Testis (tissue), 2 donors: ENCODE results near the gene UPP1.

Experiments used
- POLR2A ChIP-seq: fragments of 450-650 bp; IDR thresholded peaks from one replicate; pipeline ENCODE4 v1.6.1; 2017; ENCODE audit warnings: antibody characterized with exemption, mild to moderate bottlenecking, moderate library complexity
- TF ChIP-seq, protein P1 (sequence below), 3 experiments: fragments of 450-650 bp in 2 of 3; fragments of 200-600 bp in 1 of 3; sonication (generic) in 1 of 3; IDR thresholded peaks; one replicate each; pipeline ENCODE4 v1.5.1; 2016 to 2019; ENCODE audit warnings: antibody characterized with exemption in 3 of 3, mild to moderate bottlenecking in 2 of 3, moderate library complexity in 1 of 3

GRCh38 chr7:48098846-48099245, 9.8 kb downstream of the UPP1 start:
- TF ChIP-seq, protein P1, sequence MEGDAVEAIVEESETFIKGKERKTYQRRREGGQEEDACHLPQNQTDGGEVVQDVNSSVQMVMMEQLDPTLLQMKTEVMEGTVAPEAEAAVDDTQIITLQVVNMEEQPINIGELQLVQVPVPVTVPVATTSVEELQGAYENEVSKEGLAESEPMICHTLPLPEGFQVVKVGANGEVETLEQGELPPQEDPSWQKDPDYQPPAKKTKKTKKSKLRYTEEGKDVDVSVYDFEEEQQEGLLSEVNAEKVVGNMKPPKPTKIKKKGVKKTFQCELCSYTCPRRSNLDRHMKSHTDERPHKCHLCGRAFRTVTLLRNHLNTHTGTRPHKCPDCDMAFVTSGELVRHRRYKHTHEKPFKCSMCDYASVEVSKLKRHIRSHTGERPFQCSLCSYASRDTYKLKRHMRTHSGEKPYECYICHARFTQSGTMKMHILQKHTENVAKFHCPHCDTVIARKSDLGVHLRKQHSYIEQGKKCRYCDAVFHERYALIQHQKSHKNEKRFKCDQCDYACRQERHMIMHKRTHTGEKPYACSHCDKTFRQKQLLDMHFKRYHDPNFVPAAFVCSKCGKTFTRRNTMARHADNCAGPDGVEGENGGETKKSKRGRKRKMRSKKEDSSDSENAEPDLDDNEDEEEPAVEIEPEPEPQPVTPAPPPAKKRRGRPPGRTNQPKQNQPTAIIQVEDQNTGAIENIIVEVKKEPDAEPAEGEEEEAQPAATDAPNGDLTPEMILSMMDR (IDR thresholded peaks at IDR 0.05): no peak
- no peak for TF ChIP-seq POLR2A
